ENCODE data around the gene ARMH1. TPM values are rescaled to one million over a fixed set of nuclear protein-coding genes. Genes with fewer than 3 reads are reported as not detected.

The ARMH1 gene
- total and polyA plus RNA-seq, 3 donors from 2014 or later, result 17.4 to 42.9 (median 29.7) TPM

GRCh38 chr1:44700573-44700972 lies 26.1 kb downstream of the ARMH1 start:
- H3K4me3 ChIP-seq, result no peak overlapping the region
- TF ChIP-seq CTCF (IDR thresholded peaks at IDR 0.05), result no peak
- TF ChIP-seq POLR2A (IDR thresholded peaks at IDR 0.05), result no peak
- DNase-seq, result no peak
- 93 to 94% methylated on average over 1 of the region's 1 CpG for WGBS, 2 donors
- no peaks in the 10 kb centered on the region for H3K9me3 ChIP-seq
- intact Hi-C loops (cut with DNase I; ENCODE audit: low total_unique reads), result no loop called here
- no peaks in the 10 kb centered on the region for H3K4me1 ChIP-seq
- H3K36me3 ChIP-seq (ENCODE audit: low read depth, missing control alignments), result no peaks in the 10 kb centered on the region
- H3K27ac ChIP-seq, result no peak overlapping the region
- no peaks in the 10 kb centered on the region for H3K27me3 ChIP-seq

GRCh38 chr1:44701141-44701573 lies 26.6 kb downstream of the ARMH1 start:
- Histone ChIP-seq H3K27me3 (no peaks in the 10 kb centered on the region), H3K36me3 (ENCODE audit: low read depth, missing control alignments) (no peaks in the 10 kb centered on the region), H3K9me3 (no peaks in the 10 kb centered on the region), H3K27ac (no peak overlapping the region), H3K4me3 (no peak overlapping the region), H3K4me1 (no peaks in the 10 kb centered on the region)
- intact Hi-C loops (cut with DNase I; ENCODE audit: low total_unique reads), result no loop called here
- TF ChIP-seq POLR2A (IDR thresholded peaks at IDR 0.05) (no peak), CTCF (IDR thresholded peaks at IDR 0.05) (no peak)
- no peak for DNase-seq
- WGBS, 2 donors, result 76 to 78% methylated on average over 7 of the region's 7 CpGs

- WGBS, 2 donors, result 78 to 79% methylated on average over 6 of the region's 6 CpGs
- no peaks in the 10 kb centered on the region for H3K36me3 ChIP-seq (ENCODE audit: low read depth, missing control alignments)
- intact Hi-C loops (cut with DNase I; ENCODE audit: low total_unique reads), result no loop called here
- DNase-seq, result no peak
- H3K27ac ChIP-seq, result no peak overlapping the region
- no peaks in the 10 kb centered on the region for H3K27me3 ChIP-seq
- no peak for TF ChIP-seq CTCF (IDR thresholded peaks at IDR 0.05)
- no peak for TF ChIP-seq POLR2A (IDR thresholded peaks at IDR 0.05)
- no peaks in the 10 kb centered on the region for H3K9me3 ChIP-seq
- no peaks in the 10 kb centered on the region for H3K4me1 ChIP-seq
- no peak overlapping the region for H3K4me3 ChIP-seq
Observed at GRCh38 chr1:44705470-44705869, 31.0 kb downstream of the ARMH1 start.

- H3K4me1 ChIP-seq, result no peaks in the 10 kb centered on the region
- WGBS, 2 donors, result 68 to 92% methylated on average over 2 of the region's 2 CpGs
- intact Hi-C loops (cut with DNase I; ENCODE audit: low total_unique reads), result no loop called here
Observed at GRCh38 chr1:44705938-44706337, 31.4 kb downstream of the ARMH1 start.

More at GRCh38 chr1:44705938-44706337, 31.4 kb downstream of the ARMH1 start:
- H3K36me3 ChIP-seq (ENCODE audit: low read depth, missing control alignments), result no peaks in the 10 kb centered on the region
- H3K9me3 ChIP-seq, result no peaks in the 10 kb centered on the region
- H3K4me3 ChIP-seq, result no peak overlapping the region
- DNase-seq, result no peak
- no peak overlapping the region for H3K27ac ChIP-seq
- TF ChIP-seq POLR2A (IDR thresholded peaks at IDR 0.05) (no peak), CTCF (IDR thresholded peaks at IDR 0.05) (no peak)
- no peaks in the 10 kb centered on the region for H3K27me3 ChIP-seq

Measured in testis (tissue), 3 donors.